Cerebellar nuclear complex (tissue), 1 donor: ENCODE measurements around the gene SLX9.

ENCODE experiments used
- DNase-seq, 2 experiments: peaks; one replicate each; lab custom pipeline; 2025; lab: John Stamatoyannopoulos, UW

The SLX9 gene

DNA sequence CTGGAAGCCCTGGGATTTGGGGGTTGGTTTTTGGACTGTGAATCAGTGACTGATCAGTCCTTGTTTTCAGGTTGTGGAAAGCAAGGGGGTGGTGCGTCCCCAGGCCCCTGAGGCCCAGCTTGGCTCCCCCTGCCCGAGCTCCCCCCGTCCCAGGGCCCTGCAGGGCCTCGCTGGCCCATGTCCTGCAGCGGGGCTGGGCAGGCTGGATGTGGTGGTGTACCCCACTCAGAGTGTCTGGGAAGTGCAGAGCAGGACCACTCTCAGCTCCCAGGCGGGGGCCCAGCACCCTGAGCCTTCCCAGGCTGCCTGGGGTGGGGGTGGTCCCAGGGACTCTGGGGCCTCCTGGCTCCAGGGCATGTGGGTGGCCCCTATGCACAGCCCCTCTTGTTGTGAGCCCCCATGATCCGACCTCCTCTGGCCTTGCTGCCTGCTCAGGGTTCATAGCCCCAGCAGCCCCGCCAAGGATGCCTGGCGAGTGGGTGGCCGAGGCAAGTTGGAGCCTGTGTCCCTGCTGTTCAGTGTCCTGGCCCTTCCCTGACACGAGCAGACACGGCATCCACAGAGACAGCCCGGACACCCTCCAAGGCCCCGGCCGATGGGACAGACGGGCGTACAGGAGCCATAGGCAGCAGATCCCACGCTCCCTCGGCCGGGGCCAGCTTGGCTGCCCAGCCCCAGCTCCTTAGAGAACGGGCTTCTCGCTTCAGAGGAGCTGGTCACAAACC, 37.9 kb downstream of the SLX9 start:
- DNase-seq = no peak

GRCh38 chr21:44979687-44980561, 40.1 kb downstream of the SLX9 start:
- no peak for DNase-seq

DNA sequence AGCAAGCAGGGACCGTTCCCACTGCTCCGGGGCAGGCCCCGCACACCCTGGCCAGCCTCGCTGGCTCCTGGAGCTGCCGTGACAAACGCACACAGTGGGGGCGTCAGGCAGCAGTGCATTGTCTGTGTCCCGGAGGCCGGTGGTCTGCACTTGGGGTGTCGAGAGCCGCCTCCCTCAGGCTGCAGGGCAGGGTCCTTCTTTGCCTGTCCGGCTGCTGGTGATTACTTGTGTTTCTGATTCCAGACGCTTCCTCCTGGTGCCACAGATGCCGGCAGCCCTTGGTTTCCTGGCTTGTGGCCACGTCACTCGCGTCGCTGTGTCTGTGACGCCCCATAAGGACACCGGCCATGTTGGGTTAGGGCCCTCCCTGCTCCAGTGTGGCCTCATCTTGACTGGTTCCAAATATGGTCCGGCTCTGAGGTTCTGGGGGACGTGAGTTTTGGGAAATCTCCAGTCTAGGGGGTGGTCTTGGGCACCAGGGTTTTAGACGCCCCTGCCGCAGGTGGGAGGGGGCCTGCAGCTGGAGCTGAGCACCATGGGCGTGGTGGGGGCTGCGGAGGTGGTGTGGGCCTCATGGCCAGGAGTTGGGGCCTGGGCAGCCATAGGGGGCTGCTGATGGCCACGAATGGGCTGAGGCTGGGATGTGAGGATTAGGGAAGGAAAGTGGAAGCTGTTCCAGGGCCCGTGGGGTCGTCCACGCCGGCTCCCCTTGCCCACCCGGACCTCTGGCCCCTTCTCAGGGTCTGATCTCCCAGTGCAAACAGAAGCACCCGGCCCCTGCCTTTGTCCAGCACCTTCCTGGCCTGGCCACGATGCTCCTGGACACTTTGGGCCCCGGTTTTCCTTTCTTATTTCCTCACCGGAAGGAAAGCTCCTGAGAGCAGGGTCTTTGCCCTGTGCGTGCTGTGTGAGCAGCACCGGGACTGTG, 41.0 kb downstream of the SLX9 start:
- DNase-seq = no peak

DNA sequence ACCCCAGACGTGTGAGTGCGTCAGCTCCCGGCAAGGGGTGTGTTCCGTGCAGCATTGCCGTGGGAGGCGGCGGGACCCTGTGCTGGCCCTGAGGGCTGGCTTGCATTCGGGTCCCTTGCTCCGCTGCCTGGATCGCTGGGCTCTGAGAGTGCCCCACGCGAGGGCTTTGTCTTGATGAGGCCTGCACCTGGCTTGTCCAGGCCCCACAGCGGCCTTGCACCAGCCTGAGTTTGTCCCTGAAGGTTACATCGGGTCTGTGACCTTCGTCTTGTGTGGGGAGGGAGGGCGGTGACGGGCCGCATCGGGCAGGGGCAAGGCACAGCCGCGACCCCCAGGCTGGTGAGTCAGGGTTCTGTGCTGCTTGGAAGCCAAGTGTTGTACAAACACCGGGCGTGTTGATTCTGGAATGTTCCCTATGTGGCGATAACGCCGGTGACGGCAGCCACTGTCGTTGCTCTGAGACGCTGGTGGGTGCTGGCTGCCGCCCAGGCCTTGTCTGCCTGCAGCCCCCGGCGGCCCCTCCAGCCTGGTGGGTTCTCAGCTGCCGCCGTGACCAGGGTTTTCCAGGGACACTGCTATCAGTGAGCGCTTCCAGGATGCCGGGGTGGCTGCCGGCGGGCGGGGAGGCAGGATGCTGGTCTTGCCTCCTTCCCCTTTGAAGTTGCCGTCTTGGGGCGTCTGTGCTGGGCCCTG, 42.9 kb downstream of the SLX9 start:
- no peak for DNase-seq

GRCh38 chr21:44983421-44984206, 43.8 kb downstream of the SLX9 start:
- no peak for DNase-seq

DNA sequence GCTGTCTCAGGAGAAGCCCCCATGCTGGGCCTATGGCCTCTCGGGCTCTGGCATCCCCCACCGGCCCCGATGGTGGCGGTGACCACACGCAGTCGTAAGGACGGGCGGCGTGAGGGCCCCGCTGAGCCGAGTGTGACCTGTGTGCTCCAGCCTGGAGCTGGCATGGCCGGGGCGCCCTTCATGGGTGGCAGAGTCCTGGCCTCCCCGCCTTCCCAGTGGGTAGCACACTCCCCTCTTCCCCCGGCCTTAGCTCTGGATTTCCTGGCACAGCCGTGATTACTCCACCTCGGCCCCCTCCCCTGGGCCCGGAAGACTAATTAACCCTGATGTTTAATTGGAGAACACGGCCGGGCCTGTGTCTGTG, 44.6 kb downstream of the SLX9 start:
- DNase-seq = no peak

DNA sequence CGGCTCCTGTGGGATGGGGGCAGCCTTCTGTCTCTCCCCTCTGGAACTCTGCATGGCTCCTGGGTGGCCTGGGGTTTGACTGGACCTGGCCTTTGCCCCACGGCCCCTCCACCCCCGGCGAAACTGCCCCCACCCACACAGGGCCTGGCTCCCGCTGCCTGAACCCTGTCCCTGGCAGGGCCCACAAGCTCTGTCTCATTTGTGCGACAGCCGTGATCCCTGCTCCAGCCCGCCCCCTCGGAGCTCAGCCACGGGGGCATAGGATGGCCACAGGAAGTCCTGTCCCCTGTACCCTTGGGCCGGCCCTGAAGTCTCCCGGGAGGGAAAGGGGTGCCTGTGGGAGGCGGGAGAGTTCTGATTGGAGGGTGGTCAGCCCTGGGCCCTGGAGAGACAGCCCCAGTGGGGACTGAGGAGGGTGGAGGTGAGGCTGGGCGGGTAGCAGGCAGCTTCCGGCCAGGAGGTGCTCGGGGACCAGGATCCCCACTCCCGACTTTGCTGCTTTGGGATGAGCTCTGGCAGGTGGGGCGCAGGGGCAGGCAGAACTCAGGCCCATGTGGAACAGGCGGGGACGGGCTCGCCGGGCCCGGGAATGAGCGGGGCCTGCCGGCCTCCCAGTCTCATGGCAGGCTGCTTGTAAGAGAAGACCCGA, 45.1 kb downstream of the SLX9 start:
- no peak for DNase-seq

DNA sequence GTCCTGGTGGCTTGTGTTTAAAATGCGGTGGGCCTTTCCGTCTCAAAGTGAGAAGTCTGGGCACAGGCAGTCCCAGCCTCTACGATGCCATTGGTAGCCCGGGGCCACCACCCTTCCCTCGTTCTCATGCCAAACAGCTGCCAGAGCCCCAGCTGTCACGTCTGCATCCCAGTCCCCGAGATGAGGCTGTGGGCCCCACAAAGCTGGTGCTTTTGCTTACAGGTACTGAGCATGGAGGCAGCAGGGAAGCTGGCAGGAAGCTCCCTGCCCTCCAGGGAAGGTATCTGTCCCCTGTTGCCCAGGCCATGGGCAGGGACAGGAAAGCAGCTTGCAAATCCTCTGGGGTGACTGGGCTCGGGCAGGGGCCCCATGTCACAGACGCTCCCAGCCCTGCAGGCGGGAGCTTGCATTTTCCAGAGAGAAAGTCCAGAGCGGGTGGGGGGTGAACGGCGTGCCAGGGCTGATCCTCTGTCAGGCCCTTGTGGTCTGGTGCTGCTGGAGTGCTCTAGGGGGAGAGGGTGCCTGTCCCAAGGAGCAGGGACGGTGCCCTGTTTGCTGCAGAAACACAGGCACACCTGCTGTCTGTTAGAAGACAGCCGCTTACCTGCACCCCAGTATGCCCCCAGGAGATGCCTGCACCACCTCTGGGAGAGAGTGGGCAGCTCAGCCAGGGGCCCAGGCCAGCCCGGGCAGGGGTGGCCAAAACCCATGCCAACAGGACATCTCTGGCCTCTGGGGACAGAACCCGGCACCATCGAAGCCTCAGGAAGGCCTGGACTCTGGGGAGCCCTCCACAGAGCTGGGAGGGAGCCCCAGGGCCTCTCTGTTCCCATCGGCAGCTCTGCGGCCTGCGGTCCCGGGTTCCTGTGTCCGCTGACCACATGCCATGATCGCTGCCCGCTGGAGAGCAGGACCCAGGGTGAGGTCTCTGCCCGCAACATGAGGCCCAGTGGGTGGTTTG, 45.9 kb downstream of the SLX9 start:
- no peak for DNase-seq

GRCh38 chr21:44986471-44987291, 46.9 kb downstream of the SLX9 start:
- no peak for DNase-seq

DNA sequence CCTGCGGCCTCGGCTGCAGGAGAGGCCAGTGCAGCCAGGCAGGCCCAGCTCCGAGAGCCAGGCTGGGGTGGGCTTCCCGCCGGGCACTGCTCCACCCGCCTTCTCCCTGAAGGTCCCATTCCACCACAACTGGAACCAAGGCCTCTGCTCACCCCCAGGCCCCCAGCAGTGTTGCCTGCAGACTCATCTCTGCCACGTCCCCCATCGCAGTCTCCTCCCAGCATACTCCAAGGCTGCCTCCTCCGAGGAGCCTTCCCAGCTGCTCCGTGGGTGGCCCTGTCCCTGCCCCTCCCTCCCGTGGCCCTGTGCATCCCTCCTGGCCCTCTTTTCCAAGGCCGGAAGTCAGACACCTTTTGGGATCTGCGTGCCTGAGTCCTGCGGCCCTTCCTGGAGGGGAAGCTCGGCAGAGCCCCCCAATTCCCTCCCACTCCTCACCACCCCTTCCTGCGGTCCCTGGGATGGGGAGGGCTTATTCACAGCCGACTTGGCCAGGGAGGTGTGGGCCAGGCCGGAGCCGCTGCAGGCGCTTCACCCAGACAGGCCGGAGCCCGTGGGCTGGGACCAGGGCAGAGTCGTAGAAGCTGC, 47.6 kb downstream of the SLX9 start:
- no peak for DNase-seq

- DNase-seq = no peak
Measured at GRCh38 chr21:44987886-44988606, 48.2 kb downstream of the SLX9 start.

- DNase-seq = no peak
Measured at GRCh38 chr21:44988607-44989536, 49.0 kb downstream of the SLX9 start.

- DNase-seq = no peak
Measured at GRCh38 chr21:44989537-44989886, 49.7 kb downstream of the SLX9 start.

- DNase-seq = no peak
Measured at GRCh38 chr21:44989943-44990780, 50.3 kb downstream of the SLX9 start.

DNA sequence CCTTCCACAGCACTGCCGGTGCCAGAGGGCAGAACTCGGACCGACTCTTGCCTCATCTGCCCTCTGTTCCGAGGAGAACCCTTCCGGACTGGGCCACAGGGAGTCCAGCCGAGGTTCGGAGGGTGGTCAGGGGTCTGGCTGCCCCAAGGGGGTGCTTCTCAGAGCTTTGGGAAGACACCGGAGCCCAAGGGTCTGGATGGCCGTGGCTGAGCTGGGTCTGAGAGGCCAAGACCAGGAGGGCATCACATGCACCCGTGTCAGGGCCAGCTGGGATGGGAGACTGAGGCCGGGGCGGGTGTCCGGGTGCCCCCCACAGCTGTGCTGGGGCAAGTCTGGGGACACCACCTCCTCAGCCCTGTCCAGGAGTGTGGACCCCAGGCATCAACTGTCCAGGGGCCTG, 51.1 kb downstream of the SLX9 start:
- no peak for DNase-seq
